Measurements from ENCODE around the gene TSHR. TPM values are rescaled to one million over a fixed set of nuclear protein-coding genes. Genes with fewer than 3 reads are reported as not detected.

TSHR gene
- total RNA-seq, 2 experiments from 2014 or later: not detected

DNA sequence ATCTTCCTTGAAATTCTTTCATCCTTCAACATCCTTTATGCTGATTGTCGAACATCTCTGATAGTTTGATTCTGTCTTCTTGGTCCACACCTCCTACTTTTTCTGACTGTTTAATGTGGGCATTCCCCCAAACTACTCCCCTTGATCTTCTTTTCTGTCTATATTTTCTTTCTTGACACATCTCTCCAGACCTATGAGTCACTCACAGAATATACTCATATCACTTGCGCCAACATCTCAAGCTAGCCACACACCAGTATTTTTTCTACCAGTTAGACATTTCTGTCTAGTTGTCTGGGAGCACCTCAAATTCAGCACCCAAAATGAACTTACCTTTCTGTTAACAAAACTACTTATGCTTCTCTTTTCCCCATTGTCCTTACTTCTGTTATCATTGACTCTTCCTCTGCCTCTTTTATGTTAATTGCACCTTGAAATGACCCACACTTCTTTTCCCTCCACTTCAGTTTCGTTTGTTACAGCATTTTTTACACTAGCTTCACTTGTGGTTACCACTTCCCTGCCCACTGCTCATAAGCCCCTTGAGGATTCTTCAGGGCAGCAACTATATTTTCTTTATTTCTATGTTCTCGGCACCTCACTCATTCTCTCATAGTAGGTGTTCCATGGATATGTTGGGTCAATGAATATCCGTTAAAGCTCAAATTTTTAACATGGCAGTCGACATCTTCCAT lies 33.5 kb downstream of the TSHR start:
- Mint-ChIP-seq H3K27ac (no peak overlapping the region), H3K4me3 (no peak overlapping the region), H3K9me3 (no peaks in the 10 kb centered on the region), H3K4me1 (ENCODE audit: low read depth) (no peaks in the 10 kb centered on the region), H3K27me3 (no peaks in the 10 kb centered on the region), H3K36me3 (ENCODE audit: low read depth) (no peaks in the 10 kb centered on the region)
- intact Hi-C loops (cut with DNase I, micrococcal nuclease): no loop called here
- ChIA-PET CTCF (interaction anchor here (1.4 kb wide), 1 partner anchor 11 kb away, joined by 3 read pairs; no protein-coding TSS in a partner anchor), POLR2A (interaction anchor here (3.2 kb wide), 1 partner anchor 30 kb away, joined by 14 read pairs; no protein-coding TSS in a partner anchor)
- ATAC-seq (ENCODE audit: poor library complexity): no peak
- Histone ChIP-seq H3K4me3 (ENCODE audit: low read length) (no peak overlapping the region), H3K36me3 (ENCODE audit: insufficient read depth, low read length) (no peaks in the 10 kb centered on the region), H3K9me3 (ENCODE audit: control insufficient read depth in 1 of 2, insufficient read depth in 1 of 2, low read length in 2 of 2) (no peaks in the 10 kb centered on the region), H3K27me3 (ENCODE audit: control insufficient read depth in 1 of 2, insufficient read depth in 2 of 2, low read length in 2 of 2) (peaks cover 4 to 11% of the 10 kb centered on the region in 2 experiments), H3K4me1 (ENCODE audit: insufficient read depth, low read length) (no peaks in the 10 kb centered on the region), H3K27ac (ENCODE audit: low read depth in 1 of 2, low read length in 2 of 2) (no peak overlapping the region)
- TF ChIP-seq CTCF (IDR thresholded peaks at IDR 0.05): no peak
- peak in 1 of 14 experiments; percentile 22 for DNase-seq

DNA sequence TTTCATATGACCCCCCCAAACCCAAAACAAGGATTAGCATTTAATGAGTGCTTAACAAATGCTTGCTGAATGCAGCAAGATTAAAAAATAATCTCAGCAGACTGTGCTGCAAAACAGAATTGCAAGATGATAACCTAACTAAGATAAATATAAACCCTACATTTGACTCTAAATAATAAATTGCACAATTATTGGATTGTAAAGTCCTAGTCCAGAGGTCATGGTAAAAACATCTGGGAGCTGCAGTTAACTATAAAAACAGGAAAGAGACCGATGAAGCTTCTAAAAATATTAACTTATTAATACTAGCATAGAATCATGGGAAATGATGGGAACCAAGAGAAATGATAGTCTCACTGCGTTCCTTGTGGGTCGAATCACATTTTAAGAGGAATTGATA lies 37.2 kb downstream of the TSHR start:
- Mint-ChIP-seq H3K27me3 (peaks cover 14% of the 10 kb centered on the region), H3K4me1 (ENCODE audit: low read depth) (no peaks in the 10 kb centered on the region), H3K9me3 (no peaks in the 10 kb centered on the region), H3K4me3 (no peak overlapping the region), H3K36me3 (ENCODE audit: low read depth) (no peaks in the 10 kb centered on the region), H3K27ac (no peak overlapping the region)
- H3K4me3 ChIP-seq (ENCODE audit: low read length): no peak overlapping the region
- intact Hi-C loops (cut with DNase I, micrococcal nuclease): loop anchor here in 1 of 2 experiments (10.0 kb wide), 1 partner anchor 242 kb away; no protein-coding TSS in a partner anchor
- DNase-seq: no peak
- no peak for TF ChIP-seq CTCF (IDR thresholded peaks at IDR 0.05)
- H3K36me3 ChIP-seq (ENCODE audit: insufficient read depth, low read length): no peaks in the 10 kb centered on the region
- no peak for ATAC-seq (ENCODE audit: poor library complexity)
- ChIA-PET POLR2A (no interaction called here), CTCF (no interaction called here)
- peaks cover 0 to 11% of the 10 kb centered on the region in 2 experiments for H3K27me3 ChIP-seq (ENCODE audit: control insufficient read depth in 1 of 2, insufficient read depth in 2 of 2, low read length in 2 of 2)
- no peaks in the 10 kb centered on the region for H3K4me1 ChIP-seq (ENCODE audit: insufficient read depth, low read length)
- no peaks in the 10 kb centered on the region for H3K9me3 ChIP-seq (ENCODE audit: control insufficient read depth in 1 of 2, insufficient read depth in 1 of 2, low read length in 2 of 2)
- H3K27ac ChIP-seq (ENCODE audit: low read depth in 1 of 2, low read length in 2 of 2): no peak overlapping the region

DNA sequence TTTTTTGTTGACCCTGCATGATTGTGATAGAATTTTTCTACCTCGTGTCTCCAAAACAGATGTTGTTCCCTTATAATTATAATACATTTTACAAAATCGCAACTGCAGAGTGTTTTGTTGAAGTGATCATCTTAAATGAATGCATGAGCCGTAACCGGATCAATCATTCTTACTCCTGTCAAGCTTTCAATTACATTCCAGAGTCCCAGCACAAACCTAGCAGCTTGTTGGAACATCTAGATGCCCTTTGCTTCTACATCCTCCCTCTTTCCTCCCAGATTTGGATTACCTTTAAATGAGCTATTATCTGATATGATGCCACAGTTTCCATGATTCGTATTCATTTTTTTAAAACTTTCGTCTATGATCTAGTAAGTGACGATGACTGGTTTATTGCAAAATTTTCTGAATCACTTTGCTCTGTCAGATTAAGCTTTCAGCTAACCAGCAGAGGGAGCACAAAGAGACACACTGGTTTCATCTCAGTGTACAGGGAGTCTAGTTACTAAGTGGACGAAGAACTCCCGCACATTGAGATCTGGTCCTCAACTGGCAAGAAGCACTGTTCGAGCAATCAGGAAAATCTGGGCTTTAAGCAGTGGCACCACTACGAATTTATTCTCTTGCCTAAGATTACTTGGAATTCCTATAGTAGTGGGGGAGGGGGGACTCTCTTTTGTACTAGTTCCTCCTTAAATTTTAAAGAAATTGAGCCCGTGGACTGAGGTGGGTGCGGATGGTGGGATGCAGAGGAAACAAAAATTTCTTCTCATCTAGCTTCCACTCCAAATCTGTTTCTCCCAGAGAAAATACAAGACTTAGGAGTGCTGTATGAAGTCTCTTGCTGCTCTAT lies 40.9 kb downstream of the TSHR start:
- peak in 6 of 14 experiments; percentile 11 to 68 (median 40) for DNase-seq
- intact Hi-C loops (cut with DNase I, micrococcal nuclease): loop anchor here (1.0 to 10.0 kb wide), 6 partner anchors 174 to 471 kb away; no protein-coding TSS in a partner anchor
- TF ChIP-seq CTCF (IDR thresholded peaks at IDR 0.05): peak; percentile 62
- peaks cover 0 to 5% of the 10 kb centered on the region in 2 experiments for H3K27me3 ChIP-seq (ENCODE audit: control insufficient read depth in 1 of 2, insufficient read depth in 2 of 2, low read length in 2 of 2)
- no peaks in the 10 kb centered on the region for H3K36me3 Mint-ChIP-seq (ENCODE audit: low read depth)
- H3K9me3 ChIP-seq (ENCODE audit: control insufficient read depth in 1 of 2, insufficient read depth in 1 of 2, low read length in 2 of 2): no peaks in the 10 kb centered on the region
- ATAC-seq (ENCODE audit: poor library complexity): peak; percentile 69
- CTCF ChIA-PET: interaction anchor here (1.3 to 1.8 kb wide), 2 partner anchors 9 to 167 kb away, joined by 6 to 12 read pairs; no protein-coding TSS in a partner anchor
- H3K27me3 Mint-ChIP-seq: peaks cover 34% of the 10 kb centered on the region
- no peaks in the 10 kb centered on the region for H3K4me1 ChIP-seq (ENCODE audit: insufficient read depth, low read length)
- POLR2A ChIA-PET: interaction anchor here (1.7 to 1.9 kb wide), 2 partner anchors 174 to 225 kb away, joined by 6 to 10 read pairs; partner anchors contain the start of gene GTF2A1
- H3K36me3 ChIP-seq (ENCODE audit: insufficient read depth, low read length): no peaks in the 10 kb centered on the region
- H3K4me1 Mint-ChIP-seq (ENCODE audit: low read depth): no peaks in the 10 kb centered on the region
- no peaks in the 10 kb centered on the region for H3K9me3 Mint-ChIP-seq
- H3K27ac Mint-ChIP-seq: no peak overlapping the region
- no peak overlapping the region for H3K4me3 Mint-ChIP-seq
- H3K4me3 ChIP-seq (ENCODE audit: low read length): no peak overlapping the region
- H3K27ac ChIP-seq (ENCODE audit: low read depth in 1 of 2, low read length in 2 of 2): no peak overlapping the region

Data from CD4-positive, alpha-beta T cell (primary cell).